Esophagus muscularis mucosa (tissue), 3 donors: ENCODE measurements around the gene CYP27A1.

Experiments
- POLR2A ChIP-seq: fragments of 450-650 bp; IDR thresholded peaks from one replicate; pipeline ENCODE4 v1.6.1; 2017; ENCODE audit warnings: antibody characterized with exemption, moderate library complexity, mild to moderate bottlenecking, low read depth
- TF ChIP-seq, protein P1 (sequence below), 3 experiments: fragments of 200-600 bp in 2 of 3; fragments of 450-650 bp in 1 of 3; sonication (generic) in 2 of 3; IDR thresholded peaks; one replicate each; pipeline ENCODE4 v1.5.1; 2017 to 2019; ENCODE audit warnings: antibody characterized with exemption in 3 of 3, mild to moderate bottlenecking in 2 of 3, moderate library complexity in 1 of 3

DNA sequence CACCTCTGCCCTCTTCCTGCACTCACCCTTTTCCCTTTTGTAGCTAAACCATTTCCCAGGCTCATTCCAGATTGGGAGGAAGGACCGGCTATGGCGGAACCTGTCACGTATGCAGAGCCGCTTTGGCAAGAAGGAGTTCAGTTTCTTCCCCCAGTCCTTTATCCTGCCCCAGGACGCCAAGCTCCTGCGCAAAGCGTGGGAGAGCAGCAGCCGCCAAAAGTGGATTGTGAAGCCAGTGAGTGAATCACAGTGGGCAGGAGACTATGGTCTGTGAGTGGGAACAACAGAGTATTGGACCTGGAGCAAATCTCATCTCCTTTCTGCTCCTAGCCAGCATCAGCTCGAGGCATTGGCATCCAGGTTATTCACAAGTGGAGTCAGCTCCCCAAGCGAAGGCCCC is 35.0 kb upstream of the CYP27A1 start:
- TF ChIP-seq, protein P1, sequence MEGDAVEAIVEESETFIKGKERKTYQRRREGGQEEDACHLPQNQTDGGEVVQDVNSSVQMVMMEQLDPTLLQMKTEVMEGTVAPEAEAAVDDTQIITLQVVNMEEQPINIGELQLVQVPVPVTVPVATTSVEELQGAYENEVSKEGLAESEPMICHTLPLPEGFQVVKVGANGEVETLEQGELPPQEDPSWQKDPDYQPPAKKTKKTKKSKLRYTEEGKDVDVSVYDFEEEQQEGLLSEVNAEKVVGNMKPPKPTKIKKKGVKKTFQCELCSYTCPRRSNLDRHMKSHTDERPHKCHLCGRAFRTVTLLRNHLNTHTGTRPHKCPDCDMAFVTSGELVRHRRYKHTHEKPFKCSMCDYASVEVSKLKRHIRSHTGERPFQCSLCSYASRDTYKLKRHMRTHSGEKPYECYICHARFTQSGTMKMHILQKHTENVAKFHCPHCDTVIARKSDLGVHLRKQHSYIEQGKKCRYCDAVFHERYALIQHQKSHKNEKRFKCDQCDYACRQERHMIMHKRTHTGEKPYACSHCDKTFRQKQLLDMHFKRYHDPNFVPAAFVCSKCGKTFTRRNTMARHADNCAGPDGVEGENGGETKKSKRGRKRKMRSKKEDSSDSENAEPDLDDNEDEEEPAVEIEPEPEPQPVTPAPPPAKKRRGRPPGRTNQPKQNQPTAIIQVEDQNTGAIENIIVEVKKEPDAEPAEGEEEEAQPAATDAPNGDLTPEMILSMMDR (IDR thresholded peaks at IDR 0.05): no peak
- no peak for TF ChIP-seq POLR2A
